HepG2 (cell line): ENCODE results near the gene IL17RC. TPM values are rescaled to one million over a fixed set of nuclear protein-coding genes. Genes with fewer than 3 reads are reported as not detected.

ENCODE experiments used
- CREM ChIP-seq, 2 experiments: sonication (generic) in 1 of 2; formaldehyde crosslinking in 1 of 2; IDR thresholded peaks; 2 replicates each; pipeline versions ENCODE4 v1.4.0 to v1.6.1; 2016 to 2020; ENCODE audit warnings: antibody characterized with exemption in 1 of 2, mild to moderate bottlenecking in 1 of 2, missing genetic modification reagents in 1 of 2
- HCFC1 ChIP-seq: fragments of 150-350 bp; IDR thresholded peaks from 2 replicates; pipeline ENCODE4 v1.6.1; 2014; ENCODE audit warnings: low read depth, low read length
- HIVEP1 ChIP-seq: sonication (generic); formaldehyde crosslinking; IDR thresholded peaks from 2 replicates; pipeline ENCODE4 v1.4.0; 2020; ENCODE audit warnings: mild to moderate bottlenecking, missing genetic modification reagents
- IRX3 ChIP-seq: sonication (generic); formaldehyde crosslinking; IDR thresholded peaks from 2 replicates; pipeline ENCODE4 v1.8.1; 2023; ENCODE audit warnings: mild to moderate bottlenecking, low read depth, missing genetic modification reagents, borderline replicate concordance
- KLF9 ChIP-seq: IDR thresholded peaks from 2 replicates; pipeline ENCODE4 v1.6.1; 2016; ENCODE audit warnings: low read depth
- PLRG1 ChIP-seq: fragments of 450-650 bp; conservative IDR thresholded peaks from 2 replicates; pipeline ENCODE4 v1.6.1; 2016
- SMAD9 ChIP-seq: sonication (generic); formaldehyde crosslinking; IDR thresholded peaks from 2 replicates; pipeline ENCODE4 v1.5.1; 2020; ENCODE audit warnings: mild to moderate bottlenecking, missing genetic modification reagents
- SRY ChIP-seq: sonication (generic); formaldehyde crosslinking; IDR thresholded peaks from 2 replicates; pipeline ENCODE4 v1.8.0; 2022; ENCODE audit warnings: mild to moderate bottlenecking, missing genetic modification reagents
- STAT5B ChIP-seq: sonication (generic); formaldehyde crosslinking; IDR thresholded peaks from 2 replicates; pipeline ENCODE4 v1.4.0; 2020; ENCODE audit warnings: missing genetic modification reagents
- ZNF20 ChIP-seq: sonication (generic); formaldehyde crosslinking; IDR thresholded peaks from 2 replicates; pipeline ENCODE4 v1.4.0; 2020; ENCODE audit warnings: mild to moderate bottlenecking, moderate library complexity, missing genetic modification reagents
- ZNF362 ChIP-seq: sonication (generic); formaldehyde crosslinking; IDR thresholded peaks from 2 replicates; pipeline ENCODE4 v1.4.0; 2020; ENCODE audit warnings: missing genetic modification reagents, mild to moderate bottlenecking, borderline replicate concordance
- ZNF414 ChIP-seq: sonication (generic); formaldehyde crosslinking; IDR thresholded peaks from 2 replicates; pipeline ENCODE4 v1.5.0; 2020; ENCODE audit warnings: missing genetic modification reagents
- ZNF513 ChIP-seq: sonication (generic); formaldehyde crosslinking; conservative IDR thresholded peaks from 2 replicates; pipeline ENCODE4 v1.5.0; 2020; ENCODE audit warnings: missing genetic modification reagents
- ZNF570 ChIP-seq: sonication (generic); formaldehyde crosslinking; IDR thresholded peaks from 2 replicates; pipeline ENCODE4 v1.4.0; 2020; ENCODE audit warnings: mild to moderate bottlenecking, missing genetic modification reagents, borderline replicate concordance
- ZNF766 ChIP-seq: sonication (generic); formaldehyde crosslinking; IDR thresholded peaks from 2 replicates; pipeline ENCODE4 v1.5.0; 2020; ENCODE audit warnings: missing genetic modification reagents, borderline replicate concordance
- ZNF777 ChIP-seq: sonication (generic); formaldehyde crosslinking; IDR thresholded peaks from 2 replicates; pipeline ENCODE4 v1.4.0; 2020; ENCODE audit warnings: missing genetic modification reagents
- ZNF841 ChIP-seq: sonication (generic); formaldehyde crosslinking; IDR thresholded peaks from 2 replicates; pipeline ENCODE4 v1.8.1; 2023; ENCODE audit warnings: missing genetic modification reagents, borderline replicate concordance
- ZSCAN5A ChIP-seq: sonication (generic); formaldehyde crosslinking; IDR thresholded peaks from 2 replicates; pipeline ENCODE4 v1.8.0; 2022; ENCODE audit warnings: mild to moderate bottlenecking, missing genetic modification reagents, borderline replicate concordance
- ZXDC ChIP-seq: sonication (generic); formaldehyde crosslinking; IDR thresholded peaks from 2 replicates; pipeline ENCODE4 v1.5.0; 2020; ENCODE audit warnings: mild to moderate bottlenecking, missing genetic modification reagents
- polyA plus RNA-seq, 8 experiments: library from polyadenylated mRNA; depleted of rRNA in 3 of 8; stranded (reverse) in 7 of 8; unstranded in 1 of 8; fragments of >200 nt; fragmentation: Illumina TruSeq in 4 of 8; extraction: Trizol in 4 of 8; gene quantifications; 2 replicates each; pipeline versions ENCODE4 v1.2.1 to v1.2.3, GENCODE V29; 2011 to 2016; ENCODE audit warnings: low read depth in 4 of 8, missing spikeins in 1 of 8, mixed read lengths in 1 of 8; ENCODE audit not compliant: insufficient read depth in 1 of 8
- total RNA-seq, 5 experiments: library from RNA; depleted of rRNA; stranded (reverse); fragments of >200 nt; fragmentation: Illumina TruSeq; extraction: Trizol; gene quantifications; 2 replicates each; pipeline ENCODE4 v1.2.3, GENCODE V29; 2016; ENCODE audit warnings: low read depth in 1 of 5

Gene IL17RC
- total and polyA plus RNA-seq, 2 of the 13 experiments (the other 11 are each of a cell fraction or from before 2014, with no cell fraction given), result 20.7 to 24.0 TPM

- no peak for TF ChIP-seq ZNF414 (CRISPR knock-in tag)
- TF ChIP-seq KLF9 (CRISPR knock-in tag), result 0 out of 2 replicates have a peak, but pooled peaks have one; percentile 28
- TF ChIP-seq ZNF841 (CRISPR knock-in tag), result no peak
- TF ChIP-seq ZNF513 (CRISPR knock-in tag), result no peak
- no peak for TF ChIP-seq HCFC1
- no peak for TF ChIP-seq ZNF20
- no peak; the same call in 1 of the 2 replicates for TF ChIP-seq ZXDC (CRISPR knock-in tag)
- no peak for TF ChIP-seq CREM (IDR thresholded peaks at IDR 0.05)
- no peak for TF ChIP-seq CREM (CRISPR knock-in tag; IDR thresholded peaks at IDR 0.05)
- no peak for TF ChIP-seq SRY
- TF ChIP-seq IRX3, result no peak
- no peak for TF ChIP-seq ZSCAN5A (CRISPR knock-in tag)
- 0 out of 2 replicates have a peak, but pooled peaks have one; percentile 33 for TF ChIP-seq ZNF777 (CRISPR knock-in tag)
- no peak for TF ChIP-seq STAT5B (CRISPR knock-in tag)
- no peak for TF ChIP-seq ZNF570 (CRISPR knock-in tag)
- 0 out of 2 replicates have a peak, but pooled peaks have one; percentile 31 for TF ChIP-seq HIVEP1
- TF ChIP-seq ZNF362 (CRISPR knock-in tag), result peak; percentile 36; the same call in 1 of the 2 replicates
- TF ChIP-seq PLRG1, result no peak
- no peak for TF ChIP-seq ZNF766 (CRISPR knock-in tag)
- no peak for TF ChIP-seq SMAD9 (CRISPR knock-in tag)
Observed at GRCh38 chr3:9897408-9898372, 19.2 kb upstream of the IL17RC start (continued).
